ENCODE data around the gene PXK.

Gene PXK

DNA sequence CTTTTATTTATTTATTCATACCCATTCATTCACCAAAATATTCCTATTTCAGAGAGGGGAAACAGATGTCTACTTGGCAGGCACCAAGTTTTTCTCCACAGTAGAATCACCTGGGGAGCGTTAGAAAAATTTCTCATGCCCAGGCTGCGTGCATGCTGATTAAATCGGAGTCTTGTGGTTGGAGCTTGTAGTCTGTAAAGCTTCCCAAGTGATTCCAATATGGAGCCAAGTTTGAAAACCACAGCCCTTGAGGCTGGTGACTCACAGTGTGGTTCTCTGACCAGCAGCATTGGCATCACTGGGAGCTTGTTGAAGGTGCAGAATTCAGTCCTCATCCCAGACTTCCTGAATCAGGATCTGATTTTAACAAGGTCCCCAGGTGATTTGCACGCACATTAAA, 51.2 kb downstream of the PXK start:
- DNase-seq (ENCODE audit: low spot score): no peak

DNA sequence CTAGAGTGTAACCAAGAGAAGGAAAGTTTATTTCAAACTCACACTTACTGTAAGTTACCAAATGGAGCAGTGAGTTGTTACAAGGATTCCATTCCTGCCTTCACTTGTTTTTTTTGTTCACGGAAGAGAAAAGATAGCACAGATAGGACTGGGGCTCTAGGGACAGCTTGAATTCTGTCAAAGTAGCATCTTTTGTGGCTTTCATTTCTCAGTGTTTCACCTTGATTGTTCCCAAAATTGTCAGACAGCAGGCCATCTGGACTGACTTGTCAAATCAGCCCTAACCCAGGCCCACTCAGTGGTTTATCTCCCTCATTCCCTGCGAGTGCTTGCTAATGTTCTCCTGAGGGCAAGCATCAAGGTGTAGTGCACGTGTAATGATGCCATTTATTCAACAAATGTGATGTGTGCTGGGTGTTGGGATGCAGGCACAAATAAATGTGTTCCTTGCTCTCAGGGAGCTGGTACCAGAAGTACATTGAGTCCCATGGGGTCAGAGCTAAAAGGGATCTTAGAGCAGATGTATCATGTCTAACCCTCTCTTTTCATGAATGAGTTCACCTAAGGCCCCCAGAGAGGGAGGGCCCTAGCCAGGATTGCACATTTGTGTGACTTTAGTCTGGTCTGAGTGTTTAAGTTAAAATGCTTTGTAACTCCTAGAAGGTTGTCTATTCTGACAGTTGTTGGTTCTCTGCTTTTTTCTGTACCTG, 51.8 kb downstream of the PXK start:
- DNase-seq (ENCODE audit: low spot score): no peak

DNA sequence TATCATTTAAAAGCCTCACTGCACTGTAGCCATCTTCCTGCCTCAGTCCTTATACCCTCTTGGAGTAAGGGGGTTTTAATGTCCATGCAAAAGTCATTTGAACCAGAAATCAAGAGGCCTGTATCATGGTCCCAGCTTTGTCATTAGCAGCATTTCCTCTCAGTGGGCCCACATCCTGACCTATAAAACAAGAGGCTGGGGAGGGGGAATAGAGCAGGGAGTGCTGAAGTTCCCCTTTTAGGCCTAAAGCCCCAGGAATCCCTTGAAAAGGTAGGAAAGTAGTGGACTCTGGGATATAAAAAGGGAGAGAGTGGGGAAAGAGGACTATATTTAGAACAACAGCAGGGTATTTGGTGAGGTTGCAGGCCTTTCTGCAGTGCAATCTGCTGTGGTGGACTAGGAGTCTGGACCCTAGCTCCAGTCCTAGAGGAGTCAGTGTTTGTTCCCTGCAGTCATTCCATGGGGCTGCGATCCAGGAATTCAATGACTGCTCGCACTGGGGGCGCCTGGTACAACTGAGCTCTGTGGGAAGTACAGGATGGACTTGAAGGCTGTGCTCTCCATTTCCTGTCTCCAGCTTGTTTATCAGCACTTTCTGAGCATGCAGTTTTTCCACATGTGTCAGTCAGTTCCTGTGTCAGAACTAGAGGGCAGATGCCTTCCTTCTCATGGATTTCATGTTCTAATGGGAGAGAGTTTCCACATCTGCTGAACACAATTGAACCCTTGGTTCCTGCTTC, 54.1 kb downstream of the PXK start:
- DNase-seq (ENCODE audit: low spot score): peak; percentile 94

DNA sequence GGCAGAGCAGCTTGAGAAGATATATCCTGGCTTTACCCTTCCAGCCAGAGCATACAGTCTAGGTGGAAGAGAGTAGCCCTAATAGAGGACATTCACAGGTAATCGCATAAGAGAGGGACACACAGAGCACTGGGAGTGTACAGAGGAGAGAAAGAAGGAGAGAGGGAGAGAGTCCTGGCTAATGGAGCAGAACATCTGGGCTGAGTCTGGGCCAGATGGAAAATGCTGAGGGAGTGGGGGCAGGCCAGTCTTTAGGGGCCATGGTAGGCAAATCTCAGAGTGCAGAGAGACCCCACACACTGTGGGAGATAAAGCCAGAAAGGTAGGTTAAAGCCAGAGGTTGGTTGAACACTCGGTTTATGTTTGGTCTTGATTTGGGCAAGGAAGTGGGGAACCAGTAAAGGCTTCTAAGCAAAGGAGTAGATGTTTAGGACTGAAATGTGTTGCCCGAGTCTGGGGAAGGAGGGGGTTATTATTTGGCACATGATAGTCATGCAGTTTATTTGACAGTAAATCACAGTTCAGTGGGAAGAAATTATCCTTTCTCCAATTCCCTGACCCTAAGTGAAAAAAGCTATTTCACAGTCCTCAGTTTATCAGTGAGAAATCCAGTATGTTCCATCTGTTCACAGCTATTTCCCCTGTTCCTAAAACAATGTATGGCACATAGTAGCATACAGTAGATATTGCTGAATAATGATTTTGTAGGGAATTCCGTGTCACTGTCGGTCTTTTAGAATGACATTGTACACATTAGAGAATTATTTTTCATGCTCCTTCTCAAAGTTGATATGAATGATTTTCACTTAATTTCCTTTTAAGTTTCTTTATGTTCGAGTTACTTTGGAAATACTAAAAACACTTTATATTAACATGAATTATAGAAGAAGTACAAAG, 55.2 kb downstream of the PXK start:
- DNase-seq (ENCODE audit: low spot score): no peak

DNA sequence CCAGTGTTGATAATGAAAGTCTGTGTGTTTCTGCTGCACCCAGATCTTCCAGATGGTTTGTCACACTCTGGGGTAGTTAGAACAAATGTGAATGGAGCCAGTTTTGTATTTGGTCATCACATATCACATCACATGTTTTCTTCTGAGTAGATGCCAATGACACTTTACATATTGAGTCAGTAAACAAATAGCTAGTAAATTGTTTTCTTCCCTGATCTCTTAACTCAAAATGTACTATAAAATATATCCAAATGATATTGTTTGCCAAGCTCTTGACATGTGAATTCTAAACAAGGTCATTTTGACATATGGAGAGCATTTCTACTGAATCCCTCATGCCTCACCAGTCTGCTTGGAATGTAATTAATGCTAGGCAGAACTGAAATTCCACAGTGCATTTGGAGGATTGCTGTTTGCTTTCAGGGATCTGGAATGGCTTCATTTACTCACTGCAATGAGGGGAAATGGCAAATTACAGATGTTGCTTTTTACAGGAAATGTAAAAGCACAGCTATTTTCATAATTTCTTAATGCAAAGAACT, 55.9 kb downstream of the PXK start:
- DNase-seq (ENCODE audit: low spot score): peak; percentile 51

DNA sequence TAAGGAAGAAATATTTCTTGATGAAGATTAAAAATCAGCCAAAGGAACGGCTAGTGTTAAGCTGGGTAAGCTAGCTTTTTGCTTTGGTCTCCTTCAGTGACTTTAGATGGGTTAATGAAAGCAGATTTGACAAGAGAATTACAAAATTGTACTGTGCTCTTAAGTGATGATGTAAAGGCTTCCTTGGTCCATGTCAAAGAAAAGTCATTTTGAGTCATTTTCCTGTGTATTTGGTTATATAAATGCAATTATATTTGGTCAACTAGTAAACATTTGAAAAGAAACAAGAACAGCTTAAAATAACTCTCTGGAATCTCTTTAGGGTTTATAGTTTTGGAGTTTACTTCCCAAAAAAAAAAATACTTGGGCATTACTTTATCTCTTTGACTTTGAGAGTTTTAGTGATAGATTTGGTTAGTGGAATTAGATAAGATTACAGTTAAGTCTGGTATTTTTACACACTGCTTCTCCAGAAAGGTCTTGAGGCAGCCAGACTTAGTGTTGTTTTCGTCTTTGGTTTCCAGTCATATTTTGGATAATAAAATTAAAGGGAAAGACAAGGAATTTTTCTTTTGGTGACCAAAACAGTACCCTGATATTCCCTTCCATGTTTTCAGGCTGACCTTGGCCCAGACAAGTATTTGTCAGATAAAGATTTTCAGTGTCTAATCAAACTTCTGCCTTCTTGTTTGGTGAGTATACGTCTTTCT, 58.6 kb downstream of the PXK start:
- DNase-seq (ENCODE audit: low spot score): no peak

DNA sequence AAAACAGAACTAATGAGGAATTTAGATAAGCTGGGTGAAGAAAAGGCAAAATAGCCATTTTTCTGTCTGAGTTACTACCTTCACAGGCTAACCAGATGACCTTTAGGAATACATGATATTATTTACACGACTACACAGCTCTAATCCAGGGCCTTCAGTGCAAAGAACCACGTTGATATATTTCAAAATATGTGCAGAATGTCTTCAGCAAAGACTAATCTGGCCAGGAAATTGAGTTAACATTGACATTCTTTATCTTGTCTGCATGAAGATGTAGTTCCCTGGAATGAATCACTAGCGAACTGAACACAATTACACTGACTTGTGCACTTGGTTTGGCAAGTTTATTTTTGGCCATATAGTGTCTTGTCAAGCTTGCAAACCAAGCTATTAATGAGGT, 59.5 kb downstream of the PXK start:
- DNase-seq (ENCODE audit: low spot score): no peak

DNA sequence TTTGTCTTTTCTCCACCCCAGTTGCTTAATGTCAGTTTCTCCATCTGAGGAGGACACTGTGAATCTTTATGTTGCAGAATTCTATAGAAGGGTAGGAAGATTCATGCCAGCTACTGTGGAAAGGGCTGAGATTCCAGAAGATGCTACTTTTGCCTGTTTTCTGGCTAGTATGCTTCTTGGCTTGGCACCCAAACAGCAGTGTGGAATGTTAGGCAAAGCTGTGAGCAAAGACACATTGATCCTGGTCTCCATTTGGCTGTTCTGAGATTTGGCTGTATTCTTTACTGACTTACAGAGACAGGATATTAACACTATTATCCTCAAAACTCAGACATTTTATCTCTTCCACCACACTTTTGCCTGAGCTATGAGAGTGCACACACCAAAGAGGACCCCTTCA, 61.6 kb downstream of the PXK start:
- no peak for DNase-seq (ENCODE audit: low spot score)

DNA sequence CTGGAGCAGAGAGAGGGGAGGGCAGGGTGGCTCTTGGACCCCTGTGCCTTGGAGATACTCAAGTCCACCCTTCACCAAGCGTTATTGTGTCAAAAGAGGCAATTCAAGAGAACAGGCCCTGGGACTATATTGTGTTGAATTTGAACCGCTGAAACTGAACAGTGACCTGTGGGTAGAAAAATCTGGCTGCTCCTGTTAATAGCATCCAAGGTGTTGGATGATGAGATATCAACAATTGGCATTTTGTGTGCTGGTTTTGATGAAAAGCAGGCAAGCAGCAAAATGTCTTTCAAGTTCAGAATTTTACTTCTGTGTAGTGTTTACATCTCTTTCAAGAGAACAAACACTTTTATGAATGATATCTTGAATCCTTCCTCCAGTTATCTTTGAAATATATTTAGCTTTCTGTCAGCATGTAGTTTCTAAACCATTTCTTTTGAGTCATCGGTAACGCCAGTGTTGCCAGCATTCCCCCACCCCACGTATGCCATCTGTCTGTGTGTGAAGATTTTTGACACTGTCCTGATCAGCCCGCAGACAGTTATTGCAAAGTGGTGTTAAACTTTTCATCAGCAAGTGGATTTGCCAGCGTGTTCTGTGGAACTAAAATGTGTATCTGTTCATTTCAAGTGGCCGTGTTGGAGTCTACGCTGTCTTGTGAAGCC, 66.1 kb downstream of the PXK start:
- DNase-seq (ENCODE audit: low spot score): no peak

DNA sequence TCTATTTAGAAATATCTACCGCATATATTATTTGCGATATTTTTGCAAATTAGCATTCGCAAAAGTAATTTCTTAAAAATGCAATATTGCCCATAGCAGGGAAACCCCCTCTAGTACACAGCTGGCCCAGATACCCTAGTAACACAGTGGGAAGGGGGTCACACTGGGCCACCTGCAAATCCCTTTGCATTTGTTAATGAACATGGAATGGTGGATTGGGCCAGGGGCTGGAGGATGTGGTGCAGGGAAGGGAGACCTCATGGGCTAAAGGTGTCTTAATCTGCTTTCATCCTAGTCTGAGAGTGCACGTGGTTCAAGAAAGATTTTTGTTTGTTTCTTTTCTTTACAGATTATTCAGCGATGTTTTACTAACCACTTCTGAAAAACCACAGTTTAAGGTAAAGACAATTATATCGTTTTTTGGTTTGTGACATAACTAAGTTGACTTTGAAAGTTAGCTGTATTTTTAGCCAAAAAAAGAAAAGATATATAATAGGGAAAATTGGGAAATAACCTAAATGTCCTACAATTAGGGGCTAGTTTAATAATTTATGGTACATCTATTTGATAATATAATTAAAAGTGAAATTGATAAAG, 70.9 kb downstream of the PXK start:
- no peak for DNase-seq (ENCODE audit: low spot score)

DNA sequence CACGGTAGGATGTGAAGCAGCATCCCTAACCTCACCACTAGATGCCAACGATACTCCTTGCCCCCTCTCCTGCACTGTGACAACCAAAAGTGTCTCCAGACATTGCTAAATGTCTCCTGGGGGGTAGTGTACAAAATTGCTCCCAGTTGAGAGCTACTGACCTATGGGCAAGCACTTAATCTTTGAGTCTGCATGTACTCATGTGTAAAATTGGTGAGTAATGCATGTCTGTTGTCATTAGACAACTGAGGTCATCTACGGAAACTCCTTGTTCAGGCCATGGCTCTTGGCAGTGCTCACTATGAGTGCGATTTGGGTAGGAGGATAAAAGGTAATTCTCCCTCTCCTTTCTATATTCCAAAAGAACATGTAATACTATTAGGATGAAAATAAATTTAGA, 71.7 kb downstream of the PXK start:
- no peak for DNase-seq (ENCODE audit: low spot score)

DNA sequence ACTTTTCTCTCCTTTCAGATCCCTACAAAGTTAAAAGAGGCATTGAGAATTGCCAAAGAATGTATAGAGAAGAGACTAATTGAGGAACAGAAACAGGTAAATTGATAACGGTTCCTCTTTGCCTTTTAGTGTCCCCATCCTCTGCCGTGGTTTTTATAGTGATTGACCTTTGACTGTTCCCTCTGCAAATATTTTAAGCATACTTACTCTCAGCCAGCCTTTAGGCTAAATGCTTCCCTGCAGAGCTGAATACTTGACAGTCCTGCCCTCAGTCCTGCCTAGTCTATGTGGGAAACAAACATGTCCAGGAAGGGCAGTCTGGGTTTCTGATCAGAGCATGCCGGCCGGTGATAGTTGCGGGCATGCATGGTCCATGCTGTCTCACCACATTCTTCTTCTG, 76.2 kb downstream of the PXK start:
- no peak for DNase-seq (ENCODE audit: low spot score)

DNA sequence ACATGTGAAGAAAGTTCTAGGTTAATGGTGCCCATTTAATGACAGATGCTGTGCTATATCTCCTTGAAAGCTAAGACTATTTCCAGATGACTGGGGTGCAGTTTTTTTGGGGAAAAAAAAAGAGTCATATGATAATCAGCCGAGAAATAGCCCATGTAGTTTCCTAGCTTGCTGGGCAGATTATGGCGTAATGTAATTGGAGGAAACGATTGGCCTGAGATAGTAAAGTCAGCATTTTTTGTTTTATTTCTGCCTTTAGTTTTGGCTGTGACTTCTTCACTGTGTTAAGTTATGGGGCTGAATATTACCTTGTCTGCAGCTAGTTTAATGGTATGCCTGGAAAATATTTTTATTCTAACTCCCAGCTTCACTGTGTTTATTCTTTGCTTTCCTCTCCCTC, 77.0 kb downstream of the PXK start:
- DNase-seq (ENCODE audit: low spot score): no peak

DNA sequence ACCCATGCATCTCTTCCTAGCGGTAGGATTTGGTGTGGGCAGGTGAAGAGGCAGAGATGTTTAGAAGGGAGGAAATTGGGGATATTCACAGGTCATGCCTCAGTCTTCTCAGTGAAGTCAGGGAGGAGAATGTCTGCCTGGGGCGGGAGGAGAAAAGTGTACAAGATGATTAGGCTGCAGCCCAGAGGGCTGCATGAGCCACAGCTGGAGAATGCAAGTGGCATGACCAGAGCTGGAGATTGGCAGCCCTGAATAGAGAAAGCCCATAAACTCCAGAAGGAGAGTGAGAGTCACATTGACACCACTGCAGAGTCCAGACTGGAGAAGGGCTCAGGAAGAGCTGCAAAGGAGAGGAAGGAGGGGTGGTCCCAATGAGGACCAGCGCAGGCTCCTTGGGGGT, 78.3 kb downstream of the PXK start:
- DNase-seq (ENCODE audit: low spot score): no peak

DNA sequence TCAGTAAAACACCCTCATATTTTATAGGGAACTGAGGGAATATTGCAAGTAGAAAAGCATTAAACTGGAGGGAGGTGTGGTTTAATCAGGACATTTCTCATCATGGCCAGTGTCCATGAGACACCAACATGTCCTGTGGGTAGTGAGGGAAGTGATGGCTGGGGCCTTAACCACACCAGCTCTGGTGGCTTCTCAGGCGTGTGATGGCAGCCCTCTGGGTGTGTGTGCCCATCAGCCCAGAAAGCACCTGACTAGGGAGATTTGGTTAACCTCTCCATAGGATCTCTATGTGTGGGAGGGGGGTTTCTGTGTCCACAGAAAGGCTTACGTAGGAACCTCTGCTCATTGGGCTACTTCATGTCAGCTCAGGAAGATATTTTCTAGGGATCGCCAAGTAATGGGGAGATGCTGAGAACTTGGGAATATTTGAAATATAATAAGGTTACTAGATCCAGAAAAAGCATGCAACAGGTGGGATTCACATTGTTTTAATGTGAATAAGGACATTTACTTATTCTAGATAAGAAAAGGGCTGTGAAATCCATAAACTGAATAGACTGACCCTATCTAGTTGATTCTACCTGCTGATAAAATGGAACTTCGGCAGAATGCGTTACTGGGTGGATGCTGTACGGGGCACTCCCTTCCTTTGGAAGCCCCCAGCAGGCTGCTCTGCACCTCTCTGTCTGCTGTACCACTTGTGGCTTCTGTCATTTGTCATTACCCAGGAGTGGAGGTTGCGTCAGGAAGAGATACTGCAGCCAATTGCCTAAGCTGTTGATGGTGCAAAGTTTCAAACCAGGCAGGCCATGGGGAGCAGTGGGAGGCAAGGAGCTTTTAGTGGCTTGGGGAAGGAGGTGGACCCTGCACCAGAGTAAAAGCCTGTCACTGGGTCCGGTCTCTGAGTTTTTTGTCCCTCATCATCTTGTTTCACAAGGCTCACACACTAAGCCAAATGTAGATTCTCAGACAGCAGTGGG, 79.4 kb downstream of the PXK start:
- DNase-seq (ENCODE audit: low spot score): no peak

DNA sequence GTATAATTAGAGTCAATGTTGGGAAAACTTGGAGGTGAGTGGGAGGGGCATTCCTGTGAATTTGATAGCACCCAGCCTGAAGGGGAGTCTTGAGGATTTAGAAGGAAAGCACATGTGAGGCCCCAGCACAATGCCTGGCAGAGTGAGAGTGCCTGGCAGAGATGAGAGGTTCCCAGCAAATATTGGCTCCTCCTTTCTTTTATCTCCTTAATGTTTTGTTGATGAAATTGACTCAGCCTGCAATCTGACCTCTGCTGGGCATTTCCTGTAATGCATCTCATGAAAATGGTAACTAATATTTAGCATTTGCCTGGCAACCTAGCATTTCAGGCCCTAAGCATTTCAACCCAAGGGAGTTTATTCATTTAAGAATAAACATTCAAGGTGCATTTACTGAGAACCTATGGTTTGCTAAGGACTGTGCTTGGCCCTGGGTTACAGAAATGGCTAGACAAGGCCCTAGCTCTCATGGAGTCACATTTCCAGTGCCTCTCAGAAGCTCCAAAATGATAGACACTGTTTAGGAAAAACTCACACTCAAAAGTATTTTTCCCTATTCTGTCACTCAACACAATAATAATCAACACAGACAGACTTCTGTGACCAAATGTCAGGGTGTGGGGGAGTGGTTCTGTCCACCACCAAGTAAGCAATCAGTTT, 82.0 kb downstream of the PXK start:
- DNase-seq (ENCODE audit: low spot score): peak; percentile 60

DNA sequence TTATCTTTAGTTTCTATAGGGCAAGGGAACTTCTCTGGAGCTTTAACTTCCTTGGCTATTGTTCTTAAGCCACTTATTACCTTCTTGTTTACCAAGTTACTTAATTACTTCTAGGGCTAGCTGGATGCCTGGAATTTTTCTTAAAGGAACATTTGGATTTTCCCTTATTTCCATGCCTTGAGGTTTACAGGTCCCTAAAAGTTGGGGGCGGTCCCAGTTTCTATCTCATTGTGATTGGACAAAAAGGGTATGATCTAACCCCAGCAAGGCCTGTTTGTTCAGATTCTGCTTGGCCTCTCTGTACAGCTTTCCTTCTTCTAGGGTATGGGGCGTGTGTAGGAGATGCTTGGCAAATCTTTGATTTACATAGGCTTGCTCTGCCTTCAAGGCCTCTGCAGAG, 83.5 kb downstream of the PXK start:
- DNase-seq (ENCODE audit: low spot score): no peak

DNA sequence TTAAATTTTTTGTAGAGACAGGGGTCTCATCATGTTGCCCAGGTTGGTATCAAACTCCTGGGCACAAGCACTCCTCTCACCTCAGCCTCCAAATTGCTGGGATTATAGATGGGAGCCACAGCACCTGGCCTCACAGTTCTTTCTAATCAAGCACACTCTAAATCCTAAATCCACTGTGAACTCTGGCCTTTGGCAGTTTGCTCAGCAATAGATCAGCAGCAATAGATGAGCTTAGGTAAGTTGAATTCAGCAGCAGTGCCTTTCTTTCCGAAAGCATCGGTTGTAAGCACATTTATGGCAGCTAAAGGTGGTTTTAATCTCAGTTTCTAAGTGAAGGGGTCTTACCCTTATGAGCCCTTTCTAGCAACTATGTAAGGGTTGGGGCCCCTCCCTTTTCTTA, 84.4 kb downstream of the PXK start:
- DNase-seq (ENCODE audit: low spot score): no peak

DNA sequence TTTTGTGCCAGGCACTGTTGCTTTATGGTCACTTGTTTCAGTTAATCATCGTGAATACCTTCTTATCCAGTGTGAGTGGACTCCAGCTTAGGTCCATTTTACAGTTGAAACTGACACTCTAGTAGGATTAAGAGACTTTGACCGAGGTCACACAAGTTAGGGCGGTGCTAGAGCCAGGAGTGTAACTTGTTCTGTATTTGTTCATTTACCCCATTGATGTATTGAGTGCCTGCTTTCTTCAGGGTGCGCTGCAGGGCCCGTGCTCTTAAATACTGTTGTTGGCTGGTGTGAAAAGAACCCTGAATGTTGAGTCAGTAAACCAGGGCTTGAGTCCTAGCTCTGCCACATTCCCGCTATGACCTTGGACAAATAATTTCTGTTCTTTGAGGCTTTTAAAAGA, 85.5 kb downstream of the PXK start:
- no peak for DNase-seq (ENCODE audit: low spot score)

All from kidney capillary endothelial cell (primary cell).